HCT116 (cell line): ENCODE data around the gene DNM2. TPM values are rescaled to one million over a fixed set of nuclear protein-coding genes. Genes with fewer than 3 reads are reported as not detected.

Experiments used
- ATAC-seq: fragments of 200-7000 bp; cut with Tn5 transposase; 2 replicates; pipeline ENCODE4 v1.9.1; 2020; ENCODE audit warnings: mild to moderate bottlenecking, moderate library complexity
- BruUV-seq: library from RNA; stranded (reverse); fragments of 400-500 nt; replicated peaks from 2 replicates; lab custom pipeline; 2021; lab: Mats Ljungman, UMichigan
- CTCF ChIA-PET: fragments of 300-600 bp; sonication (Branson Sonifier 250); formaldehyde crosslinking; loops from one replicate; lab custom pipeline; 2021; ENCODE audit warnings: antibody characterized with exemption; lab: Charles Lee
- POLR2A ChIA-PET: fragments of 300-600, 350-600 bp; sonication (Branson Sonifier 250); formaldehyde crosslinking; loops from one replicate; lab custom pipeline; 2021; ENCODE audit warnings: antibody characterized with exemption; lab: Charles Lee
- RAD21 ChIA-PET, 2 experiments: fragments of 300-600 bp; sonication (Branson Sonifier 250); formaldehyde crosslinking; loops; one replicate each; lab custom pipeline; 2023; ENCODE audit warnings: low total read pairs in 2 of 2; ENCODE audit not compliant: uncharacterized antibody in 2 of 2, unreplicated experiment in 2 of 2, low non-redundant PET in 1 of 2; lab: Charles Lee
- DNase-seq: peaks from one replicate; pipeline ENCODE4 v3.0.0-alpha.2; 2010; ENCODE audit warnings: low read depth, low spot score
- H2AFZ ChIP-seq: fragments of 200-600 bp; shearing (Covaris generic), sonication (generic); 2 replicates; pipeline ENCODE4 v1.6.1; 2017; ENCODE audit warnings: low read depth, mixed run types, mixed read lengths, antibody characterized with exemption, low read length; ENCODE audit not compliant: poor library complexity, severe bottlenecking
- H3K27ac ChIP-seq: 2 replicates; pipeline ENCODE4 v1.5.1; 2012; ENCODE audit warnings: low read depth, low read length
- H3K27me3 ChIP-seq: fragments of 200-600 bp; sonication (generic); 2 replicates; pipeline ENCODE4 v1.6.1; 2016; ENCODE audit warnings: mixed run types, low read length, mixed read lengths; ENCODE audit not compliant: insufficient read depth
- H3K36me3 ChIP-seq, 2 experiments: fragments of 200-500 bp in 1 of 2; fragments of 200-600 bp in 1 of 2; sonication (Bioruptor generic) in 1 of 2; sonication (generic) in 1 of 2; 2 replicates each; pipeline versions ENCODE4 v1.5.1 to v1.6.1; 2014 to 2016; ENCODE audit warnings: low read length in 2 of 2, inconsistent platforms in 1 of 2, mixed read lengths in 1 of 2, mixed run types in 1 of 2; ENCODE audit not compliant: insufficient read depth in 2 of 2, control insufficient read depth in 1 of 2
- H3K4me1 ChIP-seq, 2 experiments: fragments of 200-600 bp in 1 of 2; sonication (generic) in 1 of 2; 2 replicates each; pipeline versions ENCODE4 v1.5.1 to v1.6.1; 2012 to 2017; ENCODE audit warnings: low read length in 2 of 2, inconsistent platforms in 1 of 2, mild to moderate bottlenecking in 1 of 2, mixed read lengths in 1 of 2, mixed run types in 1 of 2, moderate library complexity in 1 of 2; ENCODE audit not compliant: insufficient read depth in 2 of 2, control insufficient read depth in 1 of 2
- H3K4me2 ChIP-seq: fragments of 200-600 bp; sonication (generic); 2 replicates; pipeline ENCODE4 v1.6.1; 2017; ENCODE audit warnings: mixed run types, low read length, mixed read lengths
- H3K4me3 ChIP-seq, 2 experiments: fragments of 200-600 bp in 1 of 2; sonication (generic) in 1 of 2; replicated peaks in 1 of 2; 2 replicates each; pipeline ENCODE4 v1.5.1; 2011 to 2016; ENCODE audit warnings: low read length in 2 of 2, control low read depth in 1 of 2, low read depth in 1 of 2, mild to moderate bottlenecking in 1 of 2, mixed read lengths in 1 of 2, mixed run types in 1 of 2
- H3K79me2 ChIP-seq: fragments of 200-600 bp; sonication (generic); 2 replicates; pipeline ENCODE4 v1.6.1; 2017; ENCODE audit warnings: mild to moderate bottlenecking, mixed run types, low read length, moderate library complexity, mixed read lengths; ENCODE audit not compliant: insufficient read depth
- H3K9ac ChIP-seq: fragments of 200-600 bp; sonication (generic); 2 replicates; pipeline ENCODE4 v1.6.1; 2016; ENCODE audit warnings: low read length, mixed read lengths
- H3K9me2 ChIP-seq: fragments of 200-600 bp; sonication (generic), shearing (Covaris generic); 2 replicates; pipeline ENCODE4 v1.6.1; 2017; ENCODE audit warnings: mixed run types, mild to moderate bottlenecking, moderate library complexity; ENCODE audit not compliant: insufficient read depth
- H3K9me3 ChIP-seq, 2 experiments: fragments of 200-500 bp in 1 of 2; fragments of 200-600 bp in 1 of 2; sonication (Bioruptor generic) in 1 of 2; sonication (generic) in 1 of 2; 2 replicates each; pipeline ENCODE4 v1.6.1; 2014 to 2017; ENCODE audit warnings: low read length in 2 of 2, mixed read lengths in 2 of 2, inconsistent platforms in 1 of 2, low read depth in 1 of 2, mild to moderate bottlenecking in 1 of 2, mixed run types in 1 of 2, moderate library complexity in 1 of 2; ENCODE audit not compliant: control insufficient read depth in 1 of 2, insufficient read depth in 1 of 2
- H4K20me1 ChIP-seq: fragments of 200-600 bp; sonication (generic), shearing (Covaris generic); 2 replicates; pipeline ENCODE4 v1.6.1; 2017; ENCODE audit warnings: mixed run types, mild to moderate bottlenecking, moderate library complexity; ENCODE audit not compliant: insufficient read depth
- CBX3 ChIP-seq: IDR thresholded peaks from 2 replicates; pipeline ENCODE4 v1.6.1; 2012; ENCODE audit warnings: low read depth
- CEBPB ChIP-seq: IDR thresholded peaks from 2 replicates; pipeline ENCODE4 v1.6.1; 2012; ENCODE audit warnings: low read depth
- EGR1 ChIP-seq: IDR thresholded peaks from 2 replicates; pipeline ENCODE4 v1.6.1; 2012; ENCODE audit warnings: low read depth
- ELF1 ChIP-seq: IDR thresholded peaks from 2 replicates; pipeline ENCODE4 v1.6.1; 2012; ENCODE audit warnings: low read depth, borderline replicate concordance
- EZH2 ChIP-seq: fragments of 200-600 bp; sonication (generic); IDR thresholded peaks from 2 replicates; pipeline ENCODE4 v1.6.1; 2017; ENCODE audit warnings: antibody characterized with exemption, mixed run types
- JUND ChIP-seq: IDR thresholded peaks from 2 replicates; pipeline ENCODE4 v1.6.1; 2012
- POLR2A ChIP-seq: IDR thresholded peaks from 2 replicates; pipeline ENCODE4 v1.7.0; 2011; ENCODE audit warnings: borderline replicate concordance; ENCODE audit not compliant: insufficient read depth, insufficient read length; ENCODE audit errors: extremely low read depth
- POLR2AphosphoS5 ChIP-seq: IDR thresholded peaks from 2 replicates; pipeline ENCODE4 v1.6.1; 2011; ENCODE audit warnings: mild to moderate bottlenecking, low read depth, low read length, moderate library complexity
- SIN3A ChIP-seq: IDR thresholded peaks from 2 replicates; pipeline ENCODE4 v1.6.1; 2012; ENCODE audit warnings: low read depth
- SP1 ChIP-seq: IDR thresholded peaks from 2 replicates; pipeline ENCODE4 v1.6.1; 2012; ENCODE audit warnings: low read depth
- TCF7L2 ChIP-seq: IDR thresholded peaks from 2 replicates; pipeline ENCODE4 v1.7.0; 2011; ENCODE audit warnings: borderline replicate concordance, inconsistent platforms; ENCODE audit not compliant: insufficient read depth, insufficient read length; ENCODE audit errors: extremely low read depth
- YY1 ChIP-seq: IDR thresholded peaks from 2 replicates; pipeline ENCODE4 v1.6.1; 2011; ENCODE audit warnings: low read length, low read depth, moderate library complexity, mild to moderate bottlenecking; ENCODE audit not compliant: insufficient replicate concordance; ENCODE audit errors: extremely low read depth
- ZFX ChIP-seq: fragments of 450-650 bp; IDR thresholded peaks from 2 replicates; pipeline ENCODE4 v1.6.1; 2017
- ZNF274 ChIP-seq: fragments of 200-500 bp; sonication (Bioruptor generic); IDR thresholded peaks from 2 replicates; pipeline ENCODE4 v1.6.1; 2014; ENCODE audit warnings: mild to moderate bottlenecking, low read depth, low read length, inconsistent platforms
- intact Hi-C: fragments of 100-400 bp; cut with micrococcal nuclease; formaldehyde crosslinking; loops from 2 replicates; pipeline ENCODE4 v1.10.0; 2022
- total RNA-seq: library from RNA; stranded (reverse); gene quantifications from one replicate; pipeline ENCODE4 v1.2.1, GENCODE V29; 2021; ENCODE audit not compliant: unreplicated experiment
- TF ChIP-seq, protein P1 (sequence below): IDR thresholded peaks from 2 replicates; pipeline ENCODE4 v1.6.1; 2012; ENCODE audit warnings: low read depth
- TF ChIP-seq, protein P2 (sequence below): IDR thresholded peaks from 2 replicates; pipeline ENCODE4 v1.6.1; 2011; ENCODE audit warnings: mild to moderate bottlenecking, low read length, moderate library complexity; ENCODE audit not compliant: insufficient replicate concordance; ENCODE audit errors: extremely low read depth
- TF ChIP-seq, protein P3 (sequence below): IDR thresholded peaks from 2 replicates; pipeline ENCODE4 v1.6.1; 2012

The DNM2 gene
- total RNA-seq, 1 experiment from 2014 or later = 183 TPM

DNA sequence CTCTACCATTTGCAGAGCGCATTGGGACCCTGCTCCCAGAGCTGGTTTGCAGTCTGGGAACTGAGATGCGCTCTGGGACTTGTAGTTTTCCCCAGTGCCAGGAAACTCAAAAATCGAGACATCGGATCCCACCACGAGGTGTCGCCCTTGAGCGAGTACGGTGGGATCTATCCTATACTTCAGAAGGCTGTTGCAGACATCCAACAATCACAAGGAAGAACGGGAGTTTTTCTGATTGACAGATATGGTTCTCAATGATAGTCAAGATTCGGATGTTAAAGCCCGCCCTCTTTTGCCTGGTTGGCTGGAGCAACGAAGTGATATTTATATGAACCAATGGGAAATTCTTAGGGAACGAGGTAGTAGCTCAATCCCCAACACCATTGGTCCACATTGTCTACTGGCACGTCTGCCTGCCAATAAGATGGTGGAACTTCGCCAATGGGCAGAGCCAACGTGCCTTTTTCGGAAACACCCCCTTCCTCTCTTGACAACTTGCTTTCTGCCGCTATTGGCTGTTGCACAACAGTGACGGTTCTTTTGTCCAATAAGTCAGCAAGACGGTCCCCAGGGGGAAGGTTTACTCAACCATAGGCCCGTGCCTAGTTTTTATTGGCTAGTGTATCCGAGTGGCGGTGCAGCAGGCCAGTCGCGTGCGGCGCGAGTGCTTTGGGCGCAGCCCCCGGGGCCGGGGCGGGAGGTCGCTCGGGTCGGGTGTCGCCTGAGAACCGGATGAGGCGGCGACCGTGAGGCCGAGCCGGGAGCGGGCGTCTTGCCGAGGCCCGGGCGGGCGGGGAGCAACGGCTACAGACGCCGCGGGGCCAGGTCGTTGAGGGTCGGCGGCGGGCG is at the start of gene DNM2 (continued):
- TF ChIP-seq, protein P1, sequence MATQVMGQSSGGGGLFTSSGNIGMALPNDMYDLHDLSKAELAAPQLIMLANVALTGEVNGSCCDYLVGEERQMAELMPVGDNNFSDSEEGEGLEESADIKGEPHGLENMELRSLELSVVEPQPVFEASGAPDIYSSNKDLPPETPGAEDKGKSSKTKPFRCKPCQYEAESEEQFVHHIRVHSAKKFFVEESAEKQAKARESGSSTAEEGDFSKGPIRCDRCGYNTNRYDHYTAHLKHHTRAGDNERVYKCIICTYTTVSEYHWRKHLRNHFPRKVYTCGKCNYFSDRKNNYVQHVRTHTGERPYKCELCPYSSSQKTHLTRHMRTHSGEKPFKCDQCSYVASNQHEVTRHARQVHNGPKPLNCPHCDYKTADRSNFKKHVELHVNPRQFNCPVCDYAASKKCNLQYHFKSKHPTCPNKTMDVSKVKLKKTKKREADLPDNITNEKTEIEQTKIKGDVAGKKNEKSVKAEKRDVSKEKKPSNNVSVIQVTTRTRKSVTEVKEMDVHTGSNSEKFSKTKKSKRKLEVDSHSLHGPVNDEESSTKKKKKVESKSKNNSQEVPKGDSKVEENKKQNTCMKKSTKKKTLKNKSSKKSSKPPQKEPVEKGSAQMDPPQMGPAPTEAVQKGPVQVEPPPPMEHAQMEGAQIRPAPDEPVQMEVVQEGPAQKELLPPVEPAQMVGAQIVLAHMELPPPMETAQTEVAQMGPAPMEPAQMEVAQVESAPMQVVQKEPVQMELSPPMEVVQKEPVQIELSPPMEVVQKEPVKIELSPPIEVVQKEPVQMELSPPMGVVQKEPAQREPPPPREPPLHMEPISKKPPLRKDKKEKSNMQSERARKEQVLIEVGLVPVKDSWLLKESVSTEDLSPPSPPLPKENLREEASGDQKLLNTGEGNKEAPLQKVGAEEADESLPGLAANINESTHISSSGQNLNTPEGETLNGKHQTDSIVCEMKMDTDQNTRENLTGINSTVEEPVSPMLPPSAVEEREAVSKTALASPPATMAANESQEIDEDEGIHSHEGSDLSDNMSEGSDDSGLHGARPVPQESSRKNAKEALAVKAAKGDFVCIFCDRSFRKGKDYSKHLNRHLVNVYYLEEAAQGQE = no peak
- TF ChIP-seq EGR1 (no peak), CBX3 (no peak), CEBPB (no peak), ZFX (no peak), ZNF274 (no peak)

DNA sequence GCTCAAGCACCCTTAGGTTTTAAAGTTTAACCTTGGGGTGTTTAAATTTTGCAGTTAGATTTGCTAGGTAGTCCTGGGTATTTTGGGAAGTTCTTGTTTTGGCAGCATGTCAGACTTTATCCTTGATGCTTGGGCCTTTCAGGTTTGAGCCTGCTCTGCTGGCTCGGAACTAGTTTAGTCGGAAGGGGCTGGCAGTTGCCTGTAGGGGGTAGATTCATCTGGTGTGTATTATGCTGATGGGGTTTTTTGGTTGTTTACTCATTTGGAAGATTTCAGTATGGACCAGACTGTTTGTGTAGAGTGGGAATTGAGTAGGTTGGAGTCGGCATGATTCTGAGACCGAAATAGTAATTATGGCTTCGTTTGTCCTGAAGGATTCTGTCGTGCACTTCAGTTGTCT is 48.6 kb upstream of the DNM2 start:
- Histone ChIP-seq H4K20me1 (peaks cover 36% of the 10 kb centered on the region; the same call in 1 of the 2 replicates), H3K4me2 (no peak overlapping the region), H3K36me3 (peaks cover 30 to 41% of the 10 kb centered on the region in 2 experiments), H3K9me2 (no peaks in the 10 kb centered on the region), H3K4me1 (no peaks in the 10 kb centered on the region), H3K27ac (no peak overlapping the region), H3K9me3 (no peaks in the 10 kb centered on the region), H3K79me2 (peaks cover 100% of the 10 kb centered on the region), H3K27me3 (no peaks in the 10 kb centered on the region), H3K9ac (no peak overlapping the region), H2AFZ (no peak overlapping the region), H3K4me3 (no peak overlapping the region)
- no peak for TF ChIP-seq SIN3A
- no peak for TF ChIP-seq TCF7L2
- TF ChIP-seq POLR2AphosphoS5 = no peak
- no peak for TF ChIP-seq JUND
- TF ChIP-seq, protein P2, sequence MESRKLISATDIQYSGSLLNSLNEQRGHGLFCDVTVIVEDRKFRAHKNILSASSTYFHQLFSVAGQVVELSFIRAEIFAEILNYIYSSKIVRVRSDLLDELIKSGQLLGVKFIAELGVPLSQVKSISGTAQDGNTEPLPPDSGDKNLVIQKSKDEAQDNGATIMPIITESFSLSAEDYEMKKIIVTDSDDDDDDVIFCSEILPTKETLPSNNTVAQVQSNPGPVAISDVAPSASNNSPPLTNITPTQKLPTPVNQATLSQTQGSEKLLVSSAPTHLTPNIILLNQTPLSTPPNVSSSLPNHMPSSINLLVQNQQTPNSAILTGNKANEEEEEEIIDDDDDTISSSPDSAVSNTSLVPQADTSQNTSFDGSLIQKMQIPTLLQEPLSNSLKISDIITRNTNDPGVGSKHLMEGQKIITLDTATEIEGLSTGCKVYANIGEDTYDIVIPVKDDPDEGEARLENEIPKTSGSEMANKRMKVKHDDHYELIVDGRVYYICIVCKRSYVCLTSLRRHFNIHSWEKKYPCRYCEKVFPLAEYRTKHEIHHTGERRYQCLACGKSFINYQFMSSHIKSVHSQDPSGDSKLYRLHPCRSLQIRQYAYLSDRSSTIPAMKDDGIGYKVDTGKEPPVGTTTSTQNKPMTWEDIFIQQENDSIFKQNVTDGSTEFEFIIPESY = no peak
- no peak for TF ChIP-seq POLR2A
- no peak for TF ChIP-seq SP1
- TF ChIP-seq EZH2 = no peak
- no peak for TF ChIP-seq YY1
- TF ChIP-seq, protein P3, sequence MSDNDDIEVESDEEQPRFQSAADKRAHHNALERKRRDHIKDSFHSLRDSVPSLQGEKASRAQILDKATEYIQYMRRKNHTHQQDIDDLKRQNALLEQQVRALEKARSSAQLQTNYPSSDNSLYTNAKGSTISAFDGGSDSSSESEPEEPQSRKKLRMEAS = no peak
- TF ChIP-seq ELF1 = no peak
- ATAC-seq (no peak), DNase-seq (no peak)
- CTCF ChIA-PET = no interaction called here
- BruUV-seq = no TSS peak
- RAD21 ChIA-PET = no interaction called here
- intact Hi-C loops = no loop called here
- POLR2A ChIA-PET = no interaction called here
